ENCODE results near the gene BAIAP3. TPM values are rescaled to one million over a fixed set of nuclear protein-coding genes. Genes with fewer than 3 reads are reported as not detected.
"Not testable (repeated sequence)": the region's sequence is repeated elsewhere in the genome, so short reads cannot be mapped to it uniquely, and the experiment has no call there.

Gene BAIAP3
- total RNA-seq, 2 experiments from 2014 or later = 19.6 to 21.5 TPM

- peaks cover 19% of the 10 kb centered on the region for H3K4me1 ChIP-seq (ENCODE audit: insufficient read depth, low read length)
- peaks cover 15 to 16% of the 10 kb centered on the region in 2 experiments for H3K27me3 ChIP-seq (ENCODE audit: control insufficient read depth in 1 of 2, insufficient read depth in 2 of 2, low read length in 2 of 2)
- H3K36me3 Mint-ChIP-seq (ENCODE audit: low read depth) = peaks cover 24% of the 10 kb centered on the region
- peaks cover 9% of the 10 kb centered on the region for H3K4me1 Mint-ChIP-seq (ENCODE audit: low read depth)
- no peaks in the 10 kb centered on the region for H3K9me3 Mint-ChIP-seq
- no peak overlapping the region for H3K27ac Mint-ChIP-seq
- H3K9me3 ChIP-seq (ENCODE audit: control insufficient read depth in 1 of 2, insufficient read depth in 1 of 2, low read length in 2 of 2) = peaks cover 0 to 24% of the 10 kb centered on the region in 2 experiments
- ATAC-seq (ENCODE audit: poor library complexity) (no peak), DNase-seq (no peak)
- peaks cover 32% of the 10 kb centered on the region for H3K36me3 ChIP-seq (ENCODE audit: insufficient read depth, low read length)
- no peak for TF ChIP-seq CTCF (IDR thresholded peaks at IDR 0.05)
- CTCF ChIA-PET = no interaction called here
- H3K4me3 ChIP-seq (ENCODE audit: low read length) = no peak overlapping the region
- H3K27ac ChIP-seq (ENCODE audit: low read depth in 1 of 2, low read length in 2 of 2) = no peak overlapping the region
- POLR2A ChIA-PET = no interaction called here
- no peak overlapping the region for H3K4me3 Mint-ChIP-seq
- intact Hi-C loops (cut with DNase I, micrococcal nuclease) = no loop called here
- peaks cover 6% of the 10 kb centered on the region for H3K27me3 Mint-ChIP-seq
Measured at GRCh38 chr16:1327619-1327947, 5.9 kb upstream of the BAIAP3 start.

GRCh38 chr16:1328136-1328535, 5.3 kb upstream of the BAIAP3 start:
- H3K9me3 Mint-ChIP-seq; H3K27ac ChIP-seq (ENCODE audit: low read depth in 1 of 2, low read length in 2 of 2); H3K27me3 Mint-ChIP-seq; H3K4me3 ChIP-seq (ENCODE audit: low read length); H3K4me3 Mint-ChIP-seq; H3K27ac Mint-ChIP-seq; CTCF ChIA-PET; intact Hi-C loops (cut with DNase I, micrococcal nuclease); ATAC-seq (ENCODE audit: poor library complexity); DNase-seq; POLR2A ChIA-PET: not testable (repeated sequence)
- peaks cover 24% of the 10 kb centered on the region for H3K4me1 ChIP-seq (ENCODE audit: insufficient read depth, low read length)
- H3K27me3 ChIP-seq (ENCODE audit: control insufficient read depth in 1 of 2, insufficient read depth in 2 of 2, low read length in 2 of 2) = peaks cover 19 to 20% of the 10 kb centered on the region in 2 experiments
- H3K36me3 ChIP-seq (ENCODE audit: insufficient read depth, low read length) = peaks cover 29% of the 10 kb centered on the region
- Mint-ChIP-seq H3K4me1 (ENCODE audit: low read depth) (peaks cover 12% of the 10 kb centered on the region), H3K36me3 (ENCODE audit: low read depth) (peaks cover 23% of the 10 kb centered on the region)
- H3K9me3 ChIP-seq (ENCODE audit: control insufficient read depth in 1 of 2, insufficient read depth in 1 of 2, low read length in 2 of 2) = peaks cover 0 to 28% of the 10 kb centered on the region in 2 experiments

GRCh38 chr16:1328961-1329360, 4.5 kb upstream of the BAIAP3 start:
- H3K27me3 Mint-ChIP-seq; DNase-seq; H3K9me3 Mint-ChIP-seq; ATAC-seq (ENCODE audit: poor library complexity); H3K27ac Mint-ChIP-seq; CTCF ChIA-PET; intact Hi-C loops (cut with DNase I, micrococcal nuclease); H3K4me3 Mint-ChIP-seq; H3K27ac ChIP-seq (ENCODE audit: low read depth in 1 of 2, low read length in 2 of 2); H3K4me3 ChIP-seq (ENCODE audit: low read length): not testable (repeated sequence)
- Histone ChIP-seq H3K36me3 (ENCODE audit: insufficient read depth, low read length) (peaks cover 21% of the 10 kb centered on the region), H3K27me3 (ENCODE audit: control insufficient read depth in 1 of 2, insufficient read depth in 2 of 2, low read length in 2 of 2) (peaks cover 20 to 24% of the 10 kb centered on the region in 2 experiments), H3K4me1 (ENCODE audit: insufficient read depth, low read length) (peaks cover 29% of the 10 kb centered on the region), H3K9me3 (ENCODE audit: control insufficient read depth in 1 of 2, insufficient read depth in 1 of 2, low read length in 2 of 2) (peaks cover 0 to 29% of the 10 kb centered on the region in 2 experiments)
- Mint-ChIP-seq H3K36me3 (ENCODE audit: low read depth) (peaks cover 17% of the 10 kb centered on the region), H3K4me1 (ENCODE audit: low read depth) (peaks cover 12% of the 10 kb centered on the region)
- POLR2A ChIA-PET = interaction anchor here (2.9 kb wide), 1 partner anchor 20 kb away, joined by 7 read pairs; the partner anchor contains the start of gene UBE2I

- intact Hi-C loops (cut with DNase I, micrococcal nuclease) = loop anchor here in 1 of 2 experiments (2.0 kb wide), 1 partner anchor 18 kb away; no protein-coding TSS in a partner anchor
- DNase-seq = peak in 1 of 14 experiments; percentile 54
- ChIA-PET CTCF (no interaction called here), POLR2A (interaction anchor here (2.9 to 3.1 kb wide), 2 partner anchors 13 to 21 kb away, joined by 7 to 15 read pairs; partner anchors contain the start of gene UBE2I)
- no peak overlapping the region for H3K27ac ChIP-seq (ENCODE audit: low read depth in 1 of 2, low read length in 2 of 2)
- Mint-ChIP-seq H3K36me3 (ENCODE audit: low read depth) (peaks cover 6% of the 10 kb centered on the region), H3K9me3 (no peaks in the 10 kb centered on the region), H3K27ac (no peak overlapping the region), H3K4me1 (ENCODE audit: low read depth) (peaks cover 12% of the 10 kb centered on the region), H3K4me3 (no peak overlapping the region), H3K27me3 (peaks cover 19% of the 10 kb centered on the region)
- H3K4me3 ChIP-seq (ENCODE audit: low read length) = no peak overlapping the region
- H3K27me3 ChIP-seq (ENCODE audit: control insufficient read depth in 1 of 2, insufficient read depth in 2 of 2, low read length in 2 of 2) = peaks cover 31 to 38% of the 10 kb centered on the region in 2 experiments
- peak; percentile 24 for TF ChIP-seq CTCF (IDR thresholded peaks at IDR 0.05)
- peaks cover 44% of the 10 kb centered on the region for H3K4me1 ChIP-seq (ENCODE audit: insufficient read depth, low read length)
- no peak for ATAC-seq (ENCODE audit: poor library complexity)
- H3K9me3 ChIP-seq (ENCODE audit: control insufficient read depth in 1 of 2, insufficient read depth in 1 of 2, low read length in 2 of 2) = peaks cover 0 to 39% of the 10 kb centered on the region in 2 experiments
- peaks cover 7% of the 10 kb centered on the region for H3K36me3 ChIP-seq (ENCODE audit: insufficient read depth, low read length)
Measured at GRCh38 chr16:1330260-1330914, 3.1 kb upstream of the BAIAP3 start.

Data from CD4-positive, alpha-beta T cell (primary cell).